Renal pelvis (tissue), 4 donors: ENCODE results near the gene NLRP3. TPM values are rescaled to one million over a fixed set of nuclear protein-coding genes. Genes with fewer than 3 reads are reported as not detected.
A peak's percentile ranks its signal among the peaks of the same experiment; 100 is the strongest.

Source experiments
- DNase-seq: peaks from one replicate; pipeline ENCODE4 v3.0.0-alpha.2; 2013
- polyA plus RNA-seq, 3 donors: library from polyadenylated mRNA; unstranded; fragments of 120-200 nt; gene quantifications; one replicate each; pipeline ENCODE4 v1.2.1, GENCODE V29; 2013; ENCODE audit not compliant: insufficient read length in 3 of 3

The NLRP3 gene
- polyA plus RNA-seq, 3 donors: 0.83 to 0.94 (median 0.88) TPM

GRCh38 chr1:247437551-247438505 is 21.9 kb downstream of the NLRP3 start:
- DNase-seq: no peak

DNA sequence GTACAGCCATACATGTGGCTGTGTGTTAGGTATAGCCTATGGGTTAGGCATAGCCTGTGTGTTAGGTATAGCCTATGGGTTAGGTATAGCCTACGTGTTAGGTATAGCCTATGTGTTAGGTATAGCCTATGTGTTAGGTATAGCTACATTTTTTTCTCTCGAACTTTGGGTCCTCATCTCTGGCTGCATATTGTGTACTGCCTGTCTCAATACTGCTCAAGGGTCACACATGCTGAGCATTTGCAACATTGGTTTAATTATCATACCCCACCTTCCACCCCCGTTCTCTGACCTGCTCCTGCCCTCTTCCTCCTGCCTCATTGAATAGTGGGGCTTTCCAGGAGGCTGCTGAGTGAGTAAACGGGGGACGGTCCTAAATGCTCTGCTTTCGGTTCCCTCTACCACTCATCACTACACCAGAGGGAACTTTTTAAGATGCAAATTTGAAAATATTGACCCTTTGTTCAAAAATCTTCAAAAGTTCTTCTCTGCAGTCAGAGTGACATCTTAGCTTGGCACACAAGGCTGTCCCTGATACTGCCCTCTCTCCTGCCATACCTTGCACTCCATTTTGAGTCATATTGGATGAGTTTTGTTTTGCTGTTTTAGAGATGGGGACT is 24.1 kb downstream of the NLRP3 start:
- DNase-seq: no peak

- no peak for DNase-seq
Measured at GRCh38 chr1:247441606-247442005, 25.6 kb downstream of the NLRP3 start.

DNA sequence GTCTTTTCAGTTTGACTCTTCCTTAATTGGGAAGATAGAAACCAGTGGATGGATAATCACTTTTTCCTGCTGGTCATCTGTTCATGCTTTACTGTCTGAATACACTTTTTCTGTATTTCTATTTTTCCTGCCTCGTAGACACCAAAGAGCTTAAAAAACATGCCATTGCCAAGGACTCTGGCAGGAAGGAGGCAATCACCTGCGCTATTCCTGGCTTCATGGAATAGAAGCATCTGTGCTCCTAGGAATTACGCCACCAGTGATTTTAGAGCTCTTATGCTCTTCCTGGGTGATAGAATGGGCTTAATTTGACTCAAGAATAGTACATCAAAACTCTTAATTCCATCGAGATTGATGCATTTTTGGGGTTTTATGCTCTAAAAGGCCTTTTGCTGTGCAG is 26.2 kb downstream of the NLRP3 start:
- DNase-seq: no peak

- no peak for DNase-seq
Measured at GRCh38 chr1:247443641-247444040, 27.7 kb downstream of the NLRP3 start.

DNA sequence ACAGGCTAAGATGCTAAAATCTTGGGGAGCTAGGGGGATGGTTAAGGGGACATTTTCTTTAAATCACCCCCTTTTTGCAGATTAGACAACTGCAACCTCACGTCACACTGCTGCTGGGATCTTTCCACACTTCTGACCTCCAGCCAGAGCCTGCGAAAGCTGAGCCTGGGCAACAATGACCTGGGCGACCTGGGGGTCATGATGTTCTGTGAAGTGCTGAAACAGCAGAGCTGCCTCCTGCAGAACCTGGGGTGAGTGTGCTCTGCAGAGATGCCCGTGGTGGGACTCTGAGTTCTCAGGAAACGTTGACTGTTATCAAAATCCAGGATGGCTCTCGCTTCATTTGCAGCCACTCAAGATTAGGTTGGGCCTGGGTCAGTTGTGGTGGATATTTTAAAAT is 28.6 kb downstream of the NLRP3 start:
- DNase-seq: no peak

DNA sequence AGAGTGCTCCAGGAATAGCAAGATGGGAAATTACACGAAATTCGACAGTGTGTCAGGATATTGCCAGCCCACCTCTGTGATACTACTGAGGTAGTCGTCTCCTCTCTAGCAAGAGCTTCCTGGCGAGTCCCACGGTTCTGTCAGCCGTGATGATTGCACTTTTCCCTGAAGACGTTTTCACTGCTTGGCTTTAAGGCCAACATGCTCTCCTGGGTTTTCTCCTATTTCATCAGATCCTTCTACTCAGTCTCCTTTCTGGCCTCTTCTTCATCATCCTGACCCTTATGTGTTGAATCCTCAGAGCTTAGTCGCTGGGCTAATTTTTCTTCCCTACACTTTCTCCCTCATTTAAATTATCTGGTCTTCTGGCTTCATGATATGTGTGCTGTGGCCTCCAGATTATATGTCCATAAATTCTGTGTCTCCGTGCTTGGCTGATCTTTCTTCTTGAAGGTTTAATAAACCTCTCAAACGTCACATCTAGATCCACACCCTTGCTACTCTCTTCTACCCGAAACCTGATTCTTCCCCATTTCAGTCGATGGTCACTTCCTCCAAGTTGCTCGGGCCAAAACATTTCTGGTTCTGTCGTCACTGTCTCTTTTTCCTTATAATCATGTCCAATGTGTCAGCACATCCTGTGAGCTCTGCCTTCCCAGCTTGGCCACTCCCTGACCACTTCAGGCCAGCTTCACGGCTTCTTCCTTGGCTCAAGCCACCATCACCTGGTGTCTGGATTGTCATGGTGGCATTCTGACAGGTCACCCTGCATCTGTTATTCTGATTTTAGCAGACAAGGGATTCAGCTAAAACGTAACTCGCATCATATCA is 29.8 kb downstream of the NLRP3 start:
- DNase-seq: no peak

DNA sequence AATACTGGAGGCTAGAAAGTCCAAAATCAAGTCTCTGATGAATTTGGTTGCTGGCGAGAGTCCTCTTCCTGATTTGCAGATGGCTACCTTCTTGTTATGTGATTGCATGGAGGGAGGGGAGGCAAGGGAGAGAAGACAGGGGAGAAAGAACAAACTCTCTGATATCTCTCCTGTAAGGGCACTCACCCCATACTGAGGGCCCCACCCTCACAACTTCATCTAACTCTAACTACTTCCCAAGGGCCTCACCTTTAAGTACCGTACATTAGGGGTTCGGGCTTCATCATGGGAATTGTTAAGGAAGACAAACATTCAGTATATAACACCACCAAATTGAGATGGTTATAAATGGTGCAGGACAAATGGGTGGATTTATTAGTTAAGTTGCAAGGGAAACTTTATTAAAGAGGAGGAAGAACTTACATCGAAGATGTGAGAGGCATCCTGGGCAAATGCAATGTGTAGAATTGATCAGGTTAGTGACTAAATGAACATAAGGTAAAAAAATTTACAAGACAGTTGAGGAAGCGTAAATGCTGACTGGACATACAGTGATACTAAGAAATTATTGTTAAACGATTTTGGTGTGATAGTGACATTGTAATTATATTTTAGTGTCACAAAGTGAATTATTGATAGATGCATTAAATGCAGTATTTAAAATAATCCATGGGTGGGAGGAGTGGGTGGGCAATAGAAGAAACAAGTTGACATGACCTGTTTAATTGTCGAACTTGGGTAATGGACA is 31.4 kb downstream of the NLRP3 start:
- DNase-seq: no peak

DNA sequence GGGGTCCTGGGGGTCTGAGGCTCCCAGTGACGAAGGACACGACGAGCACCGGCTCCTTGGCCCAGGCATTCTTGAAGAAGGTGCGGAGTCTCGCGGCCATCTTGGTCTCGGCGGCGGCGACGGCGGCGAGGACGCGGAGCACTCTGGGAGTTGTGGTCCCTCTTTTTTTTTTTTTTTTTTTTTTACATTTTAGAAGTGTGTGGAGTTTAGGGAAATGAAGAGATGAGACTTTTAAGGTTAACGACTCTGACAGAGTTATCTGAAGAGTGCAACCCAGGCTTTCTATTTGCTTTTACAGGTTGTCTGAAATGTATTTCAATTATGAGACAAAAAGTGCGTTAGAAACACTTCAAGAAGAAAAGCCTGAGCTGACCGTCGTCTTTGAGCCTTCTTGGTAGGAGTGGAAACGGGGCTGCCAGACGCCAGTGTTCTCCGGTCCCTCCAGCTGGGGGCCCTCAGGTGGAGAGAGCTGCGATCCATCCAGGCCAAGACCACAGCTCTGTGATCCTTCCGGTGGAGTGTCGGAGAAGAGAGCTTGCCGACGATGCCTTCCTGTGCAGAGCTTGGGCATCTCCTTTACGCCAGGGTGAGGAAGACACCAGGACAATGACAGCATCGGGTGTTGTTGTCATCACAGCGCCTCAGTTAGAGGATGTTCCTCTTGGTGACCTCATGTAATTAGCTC is 32.3 kb downstream of the NLRP3 start:
- peak; percentile 64 for DNase-seq

GRCh38 chr1:247451388-247452010 is 35.5 kb downstream of the NLRP3 start:
- DNase-seq: no peak

GRCh38 chr1:247452447-247453039 is 36.6 kb downstream of the NLRP3 start:
- DNase-seq: no peak

DNA sequence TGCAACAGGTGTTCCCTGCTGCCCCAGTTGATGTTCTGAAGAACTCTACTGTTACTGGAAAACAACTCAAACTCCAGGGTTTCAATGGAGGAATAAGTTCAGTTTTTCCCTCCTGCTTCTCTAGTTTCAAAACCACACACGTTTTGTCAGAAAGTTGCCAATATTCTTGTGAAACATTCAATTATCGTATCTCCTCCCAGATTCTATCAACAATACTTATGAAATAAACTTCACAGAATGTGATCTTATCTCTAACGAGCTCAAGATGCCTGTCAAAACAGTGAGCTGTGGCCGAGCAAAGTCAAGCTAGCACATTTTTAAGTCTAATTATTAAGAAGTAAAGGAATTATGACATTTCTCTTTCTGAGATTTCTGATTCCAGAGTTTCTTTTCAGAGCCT is 37.3 kb downstream of the NLRP3 start:
- no peak for DNase-seq

- no peak for DNase-seq
Measured at GRCh38 chr1:247453997-247454396, 38.0 kb downstream of the NLRP3 start.

DNA sequence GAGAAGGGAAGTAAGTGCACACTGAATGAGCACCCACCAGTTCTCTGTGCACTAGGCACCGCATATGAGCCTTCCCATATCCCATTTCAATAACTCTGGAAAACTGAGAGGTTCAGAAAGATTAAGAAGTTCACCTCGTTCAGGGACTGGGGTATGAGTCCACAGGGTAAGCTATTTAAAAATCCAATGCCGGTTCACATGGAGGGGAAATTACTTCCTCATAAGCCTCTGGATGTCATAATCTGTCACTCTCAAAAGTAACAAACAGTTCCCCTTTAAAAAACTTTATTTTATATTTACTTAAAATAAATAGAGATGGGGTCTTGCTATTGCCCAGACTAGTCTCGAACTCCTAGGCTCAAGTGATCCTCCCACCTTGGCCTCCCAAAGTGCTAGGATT is 40.0 kb downstream of the NLRP3 start:
- DNase-seq: no peak

DNA sequence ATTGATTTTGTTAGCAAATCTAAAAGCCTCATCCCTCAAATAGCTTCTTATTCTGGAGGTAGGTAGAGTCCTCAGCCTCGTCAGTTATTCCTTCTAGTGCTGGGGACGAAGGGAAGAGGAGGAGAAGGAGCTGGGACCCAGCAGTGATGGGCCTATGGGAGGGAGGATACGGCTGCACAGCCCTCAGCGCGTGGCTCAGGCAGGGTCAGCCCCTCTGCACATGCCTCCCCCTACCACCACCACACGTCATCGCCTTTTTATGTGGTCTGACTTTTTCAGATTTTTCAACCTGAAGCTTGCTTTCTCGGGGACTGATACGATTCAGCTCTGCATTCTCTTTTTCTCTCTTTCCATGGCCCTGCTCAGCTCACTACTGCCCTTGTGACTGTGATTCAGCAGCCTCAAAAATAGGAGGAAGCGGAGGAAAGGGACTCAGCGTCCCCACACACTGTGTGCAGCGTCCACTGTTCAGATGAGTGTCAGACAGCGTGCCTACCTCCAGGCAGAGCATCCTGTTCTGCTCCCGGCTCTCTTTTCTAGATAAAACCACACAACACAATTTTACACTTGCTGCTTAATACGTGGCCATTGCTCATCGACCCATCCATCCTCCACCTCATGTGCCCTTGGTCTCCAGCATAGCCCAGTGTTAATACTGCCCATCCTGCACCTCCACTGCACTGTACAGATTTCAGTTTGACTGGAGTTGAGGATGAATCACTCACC is 41.1 kb downstream of the NLRP3 start:
- no peak for DNase-seq

DNA sequence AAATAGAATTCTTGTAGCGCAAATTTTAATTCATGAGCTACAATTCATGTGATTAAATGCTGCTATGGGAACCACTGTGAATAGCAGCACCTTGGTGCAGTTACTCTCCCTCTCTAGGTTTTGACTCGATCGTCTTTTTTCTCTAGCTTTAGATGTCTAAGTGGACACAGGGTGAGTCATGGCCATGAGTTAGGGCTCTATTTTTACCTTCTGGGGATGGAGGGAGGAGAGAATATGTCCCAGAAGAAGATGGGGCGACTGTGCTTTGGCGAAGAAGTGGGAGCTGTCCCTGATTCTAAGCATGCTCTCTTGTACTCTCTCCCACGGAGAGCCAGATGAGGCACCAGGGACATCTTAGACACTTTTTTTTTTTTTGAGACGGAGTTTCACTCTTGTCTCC is 43.5 kb downstream of the NLRP3 start:
- DNase-seq: no peak

- DNase-seq: no peak
Measured at GRCh38 chr1:247465796-247466195, 49.8 kb downstream of the NLRP3 start.

- no peak for DNase-seq
Measured at GRCh38 chr1:247467129-247467528, 51.2 kb downstream of the NLRP3 start.

DNA sequence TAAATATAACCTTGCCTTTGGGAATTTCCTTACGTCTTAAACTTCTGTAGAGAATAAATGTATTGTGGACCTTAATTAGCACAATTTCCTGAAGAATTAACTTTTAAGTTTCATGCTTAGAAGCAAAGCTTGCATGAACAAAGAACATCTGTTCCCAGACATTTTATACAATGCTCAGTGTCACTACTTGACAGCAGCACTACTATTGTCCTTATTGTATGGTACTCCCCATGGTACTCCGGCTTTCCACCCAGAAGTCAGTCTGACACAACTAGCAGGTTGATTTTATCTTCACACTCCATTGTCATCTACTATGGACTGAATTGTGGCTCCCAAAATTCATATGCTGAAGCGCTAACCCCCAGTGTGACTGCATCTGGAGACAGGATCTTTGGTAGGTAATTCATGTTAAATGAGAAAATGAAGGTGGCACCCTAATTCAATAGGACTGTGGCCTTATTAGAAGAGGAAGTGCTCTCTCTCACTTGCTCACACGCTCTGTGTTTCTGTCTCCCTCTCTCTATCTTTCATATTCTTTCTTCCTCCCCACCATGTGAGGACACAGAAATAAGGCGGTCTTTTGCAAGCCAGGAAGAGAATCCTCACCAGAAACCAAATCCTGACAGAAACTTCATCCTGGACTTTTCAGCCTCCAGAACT is 52.6 kb downstream of the NLRP3 start:
- DNase-seq: no peak
